Limb (tissue), 2 donors: Measurements from ENCODE around the gene DUSP14.
"Not testable (repeated sequence)": the region's sequence is repeated elsewhere in the genome, so short reads cannot be mapped to it uniquely, and the experiment has no call there.

Experiments
- DNase-seq, 2 donors: peaks; one replicate each; pipeline ENCODE4 v3.0.0-alpha.2; 2016; ENCODE audit errors: extremely low spot score in 2 of 2

The DUSP14 gene

DNA sequence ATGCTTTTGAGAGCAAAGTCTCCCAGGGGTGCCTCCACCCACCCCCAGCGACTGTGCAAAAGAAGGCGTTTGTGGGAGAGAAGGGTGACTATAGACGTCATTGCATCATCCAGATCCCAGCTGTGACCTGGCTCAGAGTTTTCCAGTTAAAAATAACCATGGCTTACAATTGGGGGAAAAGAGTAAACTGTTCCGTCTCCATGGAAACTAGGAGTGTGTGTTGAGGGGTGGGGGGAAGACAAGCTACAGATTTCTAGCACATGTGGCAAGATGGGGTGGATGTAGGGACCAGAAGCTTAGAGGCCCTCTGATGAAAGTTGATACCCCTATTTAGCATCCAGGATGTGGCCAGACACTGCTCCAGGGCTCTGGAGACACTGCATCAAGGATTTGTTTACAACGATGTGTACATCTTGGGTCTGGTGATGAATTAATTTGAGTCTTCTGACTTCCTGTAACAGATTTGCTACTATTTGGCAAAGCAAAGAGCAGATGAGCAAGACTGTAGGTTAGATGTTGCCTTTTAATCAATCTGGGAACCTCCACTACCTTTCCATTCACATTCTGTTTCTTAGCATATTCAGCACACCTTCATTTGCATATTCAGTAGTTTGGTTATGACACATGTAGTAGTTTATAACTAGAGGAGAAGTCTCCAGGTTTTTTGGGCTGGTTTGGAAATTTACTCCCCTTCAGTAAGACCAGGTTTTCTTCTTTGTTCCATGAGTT is 6.2 kb upstream of the DUSP14 start:
- DNase-seq = peak; percentile 36 to 57

DNA sequence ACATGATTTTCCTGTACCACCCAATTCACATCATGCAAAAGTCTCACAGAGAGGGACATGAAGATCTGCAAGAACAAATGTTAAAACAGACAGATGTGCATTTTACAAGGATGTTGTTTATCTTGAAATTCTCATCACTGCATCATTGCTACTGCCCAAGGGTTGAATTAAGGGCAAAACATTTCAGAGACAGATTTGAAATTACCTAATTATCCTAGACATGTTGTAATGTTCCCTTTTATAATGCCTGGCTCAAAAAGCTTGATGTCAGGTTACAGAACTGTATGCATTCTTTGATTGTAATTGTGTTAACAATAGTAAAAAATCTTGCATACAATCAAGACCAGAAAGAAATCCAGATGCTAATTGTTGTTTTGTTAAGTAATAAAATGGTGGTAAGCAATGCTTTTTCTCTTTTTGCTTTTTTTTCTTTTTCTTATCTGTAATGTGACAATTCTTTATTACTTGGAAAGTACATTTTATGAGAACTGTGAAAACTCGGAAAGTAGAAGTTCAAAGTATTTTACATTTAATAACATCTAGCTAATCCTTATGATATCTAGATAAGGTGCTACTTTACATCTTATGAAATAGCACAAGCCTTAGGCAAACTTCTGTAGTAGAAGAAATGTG is 3.6 kb upstream of the DUSP14 start:
- DNase-seq = no peak

DNA sequence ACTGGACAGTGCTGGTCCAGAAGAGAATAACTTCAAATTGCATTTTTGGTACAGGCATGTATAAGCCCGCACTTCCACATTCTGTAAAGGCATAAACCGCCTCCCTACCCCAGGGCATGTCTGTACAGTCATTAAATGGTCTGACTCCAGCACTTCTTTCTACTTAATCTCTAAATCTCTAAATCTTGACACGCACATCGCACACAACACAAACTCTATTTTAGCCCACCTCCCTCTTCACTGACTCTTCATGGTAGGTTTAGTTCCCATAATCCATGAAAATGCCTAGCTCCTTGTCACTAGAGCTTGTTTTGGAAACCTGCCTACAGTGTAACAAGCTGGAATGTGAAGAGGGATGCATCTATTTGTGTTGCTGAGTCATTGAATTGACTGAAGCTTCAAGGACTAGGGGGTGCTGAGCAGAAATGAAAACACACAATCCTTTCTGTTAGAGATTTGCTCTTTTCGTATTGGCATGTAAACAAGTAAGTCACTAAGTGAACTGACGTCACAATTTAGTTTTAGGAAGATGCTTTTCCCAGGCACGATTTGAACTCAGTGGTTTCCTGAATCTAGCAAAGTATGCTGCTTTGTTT is 1.6 kb upstream of the DUSP14 start:
- DNase-seq = peak; percentile 33 to 56

DNA sequence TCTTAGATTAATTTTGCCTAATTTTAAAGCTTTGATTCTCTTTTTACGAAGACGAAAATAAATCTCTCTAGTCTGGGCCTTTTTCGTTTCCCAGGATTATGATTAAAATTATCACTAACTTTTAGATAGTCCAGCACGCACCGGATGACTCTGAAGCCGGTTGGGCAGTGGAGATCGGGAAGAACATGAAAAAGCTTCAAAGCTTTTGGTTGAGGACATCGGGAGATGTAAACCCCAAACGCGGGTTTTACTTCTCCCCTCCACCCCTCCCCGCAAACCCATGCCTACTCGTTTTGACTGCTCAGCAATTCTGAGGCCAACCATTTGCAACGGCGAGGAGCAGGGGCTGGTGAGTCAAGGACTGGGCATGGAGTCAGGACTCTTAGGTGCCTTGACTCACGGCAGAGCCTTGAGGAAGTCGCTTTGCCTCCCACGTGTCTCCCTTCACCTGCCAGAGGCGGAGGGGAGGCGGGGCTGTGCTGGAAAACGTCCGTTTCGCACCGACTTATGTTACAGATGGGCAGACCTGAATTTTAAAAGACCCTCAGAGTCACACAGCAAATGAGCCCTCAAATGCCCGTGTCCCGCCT is 989 bp upstream of the DUSP14 start:
- DNase-seq = peak in 1 of 2 donors; percentile 61

DNA sequence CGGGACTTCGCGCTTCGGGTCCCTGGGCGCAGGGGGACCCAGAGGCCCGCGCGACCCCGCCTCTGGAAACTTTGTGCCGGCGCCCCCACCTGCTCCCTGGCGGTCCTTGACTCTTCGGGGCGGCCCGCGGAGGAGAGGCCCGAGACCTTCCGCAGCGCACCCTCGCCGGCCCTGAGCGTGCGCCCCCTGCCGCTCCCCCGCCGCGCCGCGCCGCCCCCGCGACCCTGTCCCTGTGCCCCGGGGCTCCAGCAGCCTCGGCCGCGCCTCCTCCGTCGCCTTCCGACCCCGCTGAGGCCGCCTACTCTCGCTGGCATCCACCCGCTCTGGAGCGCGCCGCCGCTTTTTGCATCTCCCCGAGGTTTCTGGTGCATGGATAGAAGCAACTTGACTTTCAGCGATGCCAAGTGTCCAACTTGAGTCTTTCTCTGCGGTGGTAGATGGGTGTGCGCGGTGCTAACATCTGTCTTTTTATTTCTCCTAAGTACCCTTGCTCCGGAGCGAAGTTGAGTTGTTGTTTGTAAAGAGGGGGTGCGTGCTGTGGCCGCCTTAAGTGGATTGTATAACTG is 414 bp downstream of the DUSP14 start:
- DNase-seq = peak; percentile 45 to 82

DNA sequence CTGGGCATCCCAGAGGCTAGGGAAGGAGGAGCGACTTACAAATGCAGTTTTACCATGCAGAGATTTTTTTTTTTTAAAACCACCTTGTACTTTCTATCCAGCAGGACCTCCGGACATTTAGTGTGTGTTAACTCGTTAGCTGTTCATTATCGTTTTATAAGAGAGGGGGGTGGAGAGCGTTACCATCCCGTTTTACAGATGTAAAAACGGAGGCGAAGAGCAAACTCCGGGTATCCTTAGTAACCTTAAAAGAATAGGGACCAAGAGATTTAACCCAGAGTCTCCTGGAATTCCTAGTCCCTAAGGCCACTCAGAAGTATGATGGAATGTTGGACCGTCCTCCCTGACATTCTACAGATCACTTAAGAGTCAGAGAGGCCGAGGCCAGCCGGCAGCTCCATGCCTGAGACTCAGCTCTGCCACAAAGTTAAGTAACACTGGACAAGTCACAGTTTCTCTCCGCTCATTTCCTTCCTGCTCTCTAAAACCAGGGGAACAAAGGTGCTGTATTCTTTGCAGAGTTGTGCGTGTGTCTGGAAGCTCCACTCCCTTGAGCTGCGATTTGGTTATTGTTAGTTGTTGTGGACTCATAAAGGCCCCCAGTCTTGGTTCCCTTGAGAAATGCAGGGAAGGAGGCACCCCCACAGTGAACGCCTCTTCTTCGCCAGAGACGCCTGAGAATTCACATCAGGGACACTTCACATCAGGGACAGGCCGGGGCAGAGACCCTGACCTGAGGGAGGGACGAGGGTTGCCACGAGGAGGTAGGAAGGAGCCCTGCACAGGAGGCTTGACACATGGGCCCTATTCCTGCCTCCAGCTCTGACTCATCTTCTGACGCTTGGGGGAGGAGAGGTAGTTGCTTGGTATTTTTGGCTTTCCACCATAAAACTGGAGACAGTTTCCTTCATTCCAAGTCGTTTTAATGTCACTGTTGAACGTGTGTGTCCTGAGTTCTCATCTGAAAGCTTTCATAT is 1.2 kb downstream of the DUSP14 start:
- peak; percentile 36 to 41 for DNase-seq

DNA sequence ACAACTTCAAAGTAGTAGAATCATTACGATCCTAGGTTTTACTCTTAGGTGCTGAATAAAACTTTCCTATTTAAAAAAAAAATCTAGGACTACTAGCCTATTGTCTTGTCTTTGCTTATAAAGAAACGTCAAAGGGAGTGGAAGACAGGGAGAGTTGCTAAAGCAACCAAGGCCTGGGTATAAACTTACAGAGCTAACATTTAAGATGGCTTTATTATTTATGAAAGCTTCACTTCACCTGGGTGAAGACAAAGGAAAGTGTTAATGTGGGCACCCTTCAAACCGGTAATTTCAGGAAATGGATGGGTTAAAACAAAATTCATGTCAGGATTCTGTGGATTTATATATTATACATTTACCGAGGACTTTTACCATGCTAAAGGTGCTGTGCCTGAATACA is 2.5 kb downstream of the DUSP14 start:
- no peak for DNase-seq

DNA sequence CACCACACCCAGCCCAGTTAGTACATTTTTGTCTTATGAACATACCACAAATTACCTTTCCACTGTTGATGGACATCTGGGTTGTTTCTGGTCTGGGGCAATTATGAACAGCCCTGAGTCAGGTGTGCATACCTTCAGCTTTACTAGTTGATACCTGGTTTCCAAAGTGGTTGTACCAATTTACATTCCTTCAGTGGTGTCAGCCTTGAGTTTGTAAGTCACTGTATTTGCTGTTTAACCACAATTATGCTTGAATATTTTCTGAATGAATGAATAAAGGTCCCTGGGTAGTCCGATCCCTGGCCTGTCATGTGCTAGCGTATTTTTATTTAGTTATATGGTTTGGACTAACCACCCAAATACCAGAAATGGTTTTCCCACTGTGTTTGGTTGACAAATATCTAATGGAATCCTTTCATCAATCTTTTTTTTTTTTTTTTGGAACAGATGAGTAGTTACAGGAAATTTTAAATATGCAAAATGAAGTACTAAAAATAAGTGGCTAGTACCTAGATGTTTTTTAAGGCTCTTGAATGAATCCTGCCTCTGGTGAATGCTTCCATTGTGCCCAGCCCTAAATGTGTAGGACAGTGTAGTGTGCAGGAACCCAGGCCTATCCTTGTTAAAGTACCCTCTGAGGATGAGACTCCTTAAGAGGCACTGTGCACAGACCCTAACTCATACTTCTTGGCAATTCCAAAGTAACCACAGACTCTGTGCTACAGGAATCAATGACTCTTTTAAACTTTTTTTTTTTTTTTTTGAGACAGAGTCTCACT is 3.7 kb downstream of the DUSP14 start:
- no peak for DNase-seq

DNA sequence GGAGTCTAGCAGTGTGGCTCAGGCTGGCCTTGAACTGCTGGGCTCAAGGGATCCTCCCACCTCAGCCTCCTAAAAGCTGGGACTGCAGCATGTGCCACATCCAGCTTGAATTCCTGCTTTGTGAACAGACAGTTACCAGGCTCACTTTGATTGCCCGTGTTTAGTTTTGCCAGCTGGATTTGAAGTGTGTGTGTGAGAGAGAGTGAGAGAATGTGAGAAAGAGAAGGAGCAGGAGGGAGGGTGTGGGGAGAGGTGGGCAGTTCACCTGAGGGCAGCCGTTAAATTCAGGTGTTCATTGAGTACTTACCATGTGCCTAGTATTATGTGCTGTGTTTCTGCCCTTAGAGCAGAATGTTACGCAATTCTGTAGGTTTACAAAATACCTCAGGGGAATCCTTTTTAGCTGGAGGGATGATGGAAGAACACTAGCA is 4.7 kb downstream of the DUSP14 start:
- no peak for DNase-seq

DNA sequence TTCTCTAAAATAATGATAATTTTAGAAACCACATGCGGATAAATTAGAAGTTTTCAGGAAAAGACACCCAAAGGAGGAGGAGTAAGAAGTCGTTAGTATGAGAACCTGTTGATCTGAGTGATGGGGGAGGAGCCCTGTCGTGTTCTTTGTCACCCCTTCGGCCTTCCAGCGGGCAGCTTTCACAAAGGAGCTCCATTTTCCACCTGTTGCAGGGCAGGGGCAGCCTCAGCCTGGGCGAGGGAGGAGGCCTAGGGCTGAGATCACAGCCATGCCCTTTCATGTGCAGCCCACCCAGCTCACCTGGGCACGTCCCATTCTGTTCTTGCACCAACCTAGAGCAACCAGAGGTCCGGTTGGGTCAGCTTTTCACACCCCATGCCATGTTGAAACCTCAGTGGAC is 5.3 kb downstream of the DUSP14 start:
- no peak for DNase-seq

DNA sequence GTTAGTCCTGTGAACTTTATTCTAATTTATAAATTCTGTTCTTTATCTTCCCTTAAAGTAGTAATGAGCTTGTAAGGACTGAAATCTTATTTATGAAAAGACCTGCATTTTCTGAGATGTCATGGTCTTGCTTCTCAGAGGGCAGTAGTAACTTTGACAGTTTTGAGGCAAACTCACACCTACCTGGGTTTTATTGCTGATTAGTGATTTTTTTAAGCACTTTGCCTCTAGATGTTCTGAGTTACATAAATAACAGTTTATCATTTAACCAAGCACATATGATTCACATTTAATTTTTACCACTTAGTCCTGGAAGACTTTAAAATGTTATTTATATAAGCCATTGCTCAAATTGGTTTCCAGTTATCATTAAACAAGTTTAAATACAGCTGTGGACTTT is 10.7 kb downstream of the DUSP14 start:
- no peak for DNase-seq

DNA sequence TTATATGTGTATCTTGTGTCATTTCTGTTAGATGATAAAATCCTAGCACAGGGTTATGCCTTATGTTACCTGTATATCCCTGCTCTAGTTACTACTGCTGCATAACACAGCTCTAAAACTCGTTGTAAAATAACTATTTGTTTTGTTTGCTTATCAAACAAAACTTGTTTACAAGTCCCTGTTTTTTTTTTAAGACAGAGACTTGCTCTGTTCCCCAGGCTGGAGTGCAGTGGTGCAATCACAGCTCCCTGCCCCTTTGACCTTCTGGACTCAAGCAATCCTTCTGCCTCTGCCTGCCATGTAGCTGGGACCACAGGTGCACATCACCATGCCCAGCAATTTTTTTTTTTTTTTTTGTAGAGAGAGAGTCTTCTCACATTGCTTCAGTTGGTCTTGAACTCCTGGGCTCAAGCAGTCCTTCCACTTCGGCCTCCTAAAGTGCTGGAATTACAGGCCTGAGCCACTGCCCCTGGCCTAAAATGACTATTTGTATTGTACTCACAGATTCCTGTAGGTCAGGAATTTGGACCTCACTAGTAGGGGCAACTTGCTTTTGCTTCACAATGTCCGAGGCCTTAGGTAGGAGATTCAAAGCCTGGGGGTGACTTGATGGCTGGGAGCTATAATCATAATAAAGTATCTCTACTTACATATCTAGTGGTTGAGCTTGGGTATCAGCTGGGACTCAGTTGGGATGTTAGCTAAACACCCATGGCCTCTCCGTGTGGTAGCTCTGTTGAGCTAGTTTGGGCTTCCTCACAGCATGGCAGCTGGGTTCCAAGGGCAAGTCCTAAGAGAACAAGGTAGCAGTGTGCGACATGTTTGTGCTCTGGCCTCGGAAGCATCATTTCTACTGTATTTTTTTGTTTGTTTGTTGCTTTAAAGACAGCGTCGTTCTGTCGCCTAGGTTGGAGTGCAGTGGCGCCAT is 12.6 kb downstream of the DUSP14 start:
- DNase-seq = no peak

DNA sequence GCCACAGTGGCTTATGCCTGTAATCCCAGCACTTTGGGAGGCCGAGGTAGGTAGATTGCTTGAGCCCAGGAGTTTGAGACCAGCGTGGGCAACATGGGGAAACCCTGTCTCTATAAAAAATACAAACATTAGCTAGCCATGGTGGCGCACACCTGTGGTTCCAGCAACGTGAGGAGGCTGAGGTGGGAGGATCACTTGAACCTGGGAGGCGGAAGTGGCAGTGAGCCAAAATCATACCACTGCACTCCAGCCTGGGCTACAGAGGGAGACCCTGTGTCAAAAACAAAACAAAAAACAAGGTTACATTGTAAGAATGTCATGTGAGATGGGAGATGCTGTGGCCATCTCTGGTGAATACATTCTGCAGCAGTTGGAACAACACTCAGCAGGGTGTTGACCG is 13.5 kb downstream of the DUSP14 start:
- no peak for DNase-seq

DNA sequence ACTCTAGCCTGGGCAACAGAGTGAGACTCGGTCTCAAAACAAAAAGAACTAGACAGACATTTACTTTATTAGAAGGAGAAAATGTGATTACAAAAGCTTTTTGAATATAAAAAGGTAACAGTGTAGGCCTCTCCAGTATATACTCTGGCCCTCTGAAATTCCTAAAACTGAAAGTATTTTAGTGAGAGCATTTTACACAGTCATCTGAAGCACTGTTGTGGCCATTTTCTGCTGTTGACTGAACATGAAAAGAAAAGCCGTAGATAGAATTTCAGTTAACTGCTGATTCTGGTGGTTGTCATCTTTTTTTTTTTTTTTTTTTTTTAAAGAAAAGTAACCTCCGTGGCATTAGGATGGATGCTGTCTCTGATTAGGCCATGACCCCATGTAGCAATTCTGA is 15.6 kb downstream of the DUSP14 start:
- no peak for DNase-seq

DNA sequence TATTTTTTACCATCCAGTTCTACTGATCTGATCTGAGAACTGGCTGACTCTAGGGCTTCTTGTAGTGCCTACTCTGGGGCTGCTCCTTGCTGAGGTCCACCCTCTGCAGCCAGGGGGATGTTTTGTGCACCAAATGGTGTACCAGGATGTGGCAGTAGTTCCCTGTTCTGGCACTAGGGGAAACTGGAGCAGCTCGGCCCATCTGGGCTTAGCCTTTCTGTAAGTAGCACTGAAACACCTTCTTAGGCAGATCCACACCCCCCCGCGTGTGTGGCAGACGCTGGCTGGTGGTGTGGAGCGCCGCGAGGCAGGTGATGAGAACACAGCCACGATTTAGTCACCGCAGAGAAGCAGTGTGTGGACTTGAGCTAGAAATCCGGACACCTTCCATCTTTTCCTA is 17.0 kb downstream of the DUSP14 start:
- no peak for DNase-seq

DNA sequence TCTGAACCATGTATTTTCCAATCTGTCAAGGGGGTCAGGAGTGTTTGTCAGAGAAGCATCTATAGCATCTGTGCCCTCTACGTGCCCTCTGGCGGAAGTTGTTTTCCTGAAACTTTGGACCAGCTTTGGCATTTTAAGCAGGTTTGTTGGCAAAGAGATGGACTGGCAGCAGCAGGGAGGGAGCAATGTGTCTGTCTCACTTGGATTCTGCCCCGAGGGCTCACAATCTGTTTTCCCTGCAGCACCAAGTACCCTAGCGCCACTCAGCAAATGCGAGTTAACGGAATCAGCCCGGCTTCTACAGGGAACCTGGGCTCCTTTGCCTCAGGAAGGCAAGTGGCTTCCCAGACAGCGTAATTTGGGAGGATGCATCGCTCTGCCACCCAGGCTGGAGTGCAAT is 17.4 kb downstream of the DUSP14 start:
- DNase-seq = no peak

DNA sequence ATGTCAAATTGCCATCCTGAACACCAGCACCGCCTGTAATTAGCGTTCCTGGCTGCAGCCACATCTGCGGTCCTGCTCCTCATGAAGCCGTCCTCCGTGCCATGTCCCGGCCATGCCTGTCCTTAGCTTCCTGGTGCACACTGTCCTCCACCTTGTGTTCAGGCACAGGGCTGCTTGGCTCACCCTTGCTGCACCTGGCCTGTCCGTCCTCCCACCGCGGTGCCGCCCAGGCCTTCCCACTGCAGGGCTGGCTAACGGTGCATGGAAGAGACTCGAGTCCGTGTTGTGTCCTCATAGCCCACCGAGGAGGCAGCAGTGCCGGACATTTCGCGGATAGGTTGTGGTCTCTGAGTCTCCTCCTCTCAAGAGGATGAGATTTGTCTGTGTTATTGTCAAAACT is 20.4 kb downstream of the DUSP14 start:
- DNase-seq = no peak

DNA sequence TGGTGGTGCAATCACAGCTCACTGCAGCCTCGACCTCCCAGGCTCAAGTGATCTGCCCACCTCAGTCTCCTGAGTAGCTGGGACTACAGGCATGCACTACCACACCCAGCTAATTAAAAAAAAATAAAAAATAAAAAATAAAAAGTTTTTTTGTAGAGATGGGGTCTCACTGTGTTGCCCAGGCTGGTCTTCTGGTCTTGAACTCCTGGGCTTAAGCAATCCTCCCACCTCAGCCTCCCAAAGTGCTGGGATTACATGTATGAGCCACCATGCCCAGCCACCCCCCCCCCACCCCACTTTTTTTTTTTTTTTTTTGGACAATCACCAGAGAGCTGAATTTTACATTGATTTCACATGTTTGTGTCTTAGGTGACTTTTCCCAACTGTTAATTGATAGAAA is 22.0 kb downstream of the DUSP14 start:
- not testable (repeated sequence) for DNase-seq

DNA sequence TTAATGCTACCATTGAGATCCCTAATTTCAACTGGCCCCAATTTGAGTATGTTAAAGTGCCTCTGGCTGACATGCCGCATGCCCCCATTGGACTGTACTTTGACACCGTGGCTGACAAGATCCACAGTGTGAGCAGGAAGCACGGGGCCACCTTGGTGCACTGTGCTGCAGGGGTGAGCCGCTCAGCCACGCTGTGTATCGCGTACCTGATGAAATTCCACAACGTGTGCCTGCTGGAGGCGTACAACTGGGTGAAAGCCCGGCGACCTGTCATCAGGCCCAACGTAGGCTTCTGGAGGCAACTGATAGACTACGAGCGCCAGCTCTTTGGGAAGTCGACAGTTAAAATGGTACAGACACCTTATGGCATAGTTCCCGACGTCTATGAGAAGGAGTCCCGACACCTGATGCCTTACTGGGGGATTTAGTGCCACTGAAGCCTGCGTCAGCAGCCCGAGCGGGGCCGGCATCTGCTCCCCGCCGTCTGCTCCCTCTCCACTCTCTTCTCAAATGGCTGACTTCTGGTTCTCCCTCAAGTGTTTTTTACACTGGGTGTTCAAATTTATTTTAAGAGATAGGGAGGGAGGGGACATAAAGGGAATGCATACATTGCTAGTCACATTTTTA is 22.9 kb downstream of the DUSP14 start:
- DNase-seq = no peak
